GM12878 (cell line): Measurements from ENCODE around the gene NAA35. TPM values are rescaled to one million over a fixed set of nuclear protein-coding genes. Genes with fewer than 3 reads are reported as not detected.

Experiments used
- ATF7 ChIP-seq: fragments of 450-650 bp; IDR thresholded peaks from 2 replicates; pipeline ENCODE4 v1.6.1; 2016; ENCODE audit warnings: low read depth, mild to moderate bottlenecking
- CREB1 ChIP-seq: IDR thresholded peaks from 2 replicates; pipeline ENCODE4 v1.6.1; 2012; ENCODE audit warnings: low read depth, mild to moderate bottlenecking, inconsistent platforms
- GATAD2B ChIP-seq: fragments of 450-650 bp; conservative IDR thresholded peaks from 2 replicates; pipeline ENCODE4 v1.6.1; 2017; ENCODE audit warnings: low read depth, mild to moderate bottlenecking, moderate library complexity
- HDGF ChIP-seq: fragments of 450-650 bp; IDR thresholded peaks from 2 replicates; pipeline ENCODE4 v1.6.1; 2016; ENCODE audit warnings: antibody characterized with exemption
- KLF5 ChIP-seq: fragments of 450-650 bp; IDR thresholded peaks from 2 replicates; pipeline ENCODE4 v1.6.1; 2014; ENCODE audit warnings: mild to moderate bottlenecking; ENCODE audit not compliant: partially characterized antibody
- MXI1 ChIP-seq: fragments of 150-350 bp; IDR thresholded peaks from 2 replicates; pipeline ENCODE4 v1.6.1; 2011; ENCODE audit warnings: low read depth, mild to moderate bottlenecking, inconsistent platforms, low read length, improper control_type of control experiment
- NFYA ChIP-seq: IDR thresholded peaks from 2 replicates; pipeline ENCODE4 v1.6.1; 2011; ENCODE audit warnings: low read depth, mild to moderate bottlenecking, low read length, improper control_type of control experiment, borderline replicate concordance
- POLR2AphosphoS5 ChIP-seq: IDR thresholded peaks from 2 replicates; pipeline ENCODE4 v1.6.1; 2011; ENCODE audit warnings: mild to moderate bottlenecking, low read length, inconsistent platforms
- RAD51 ChIP-seq: fragments of 450-650 bp; IDR thresholded peaks from 2 replicates; pipeline ENCODE4 v1.6.1; 2016; ENCODE audit warnings: moderate library complexity, mild to moderate bottlenecking, inconsistent platforms
- RB1 ChIP-seq: fragments of 450-650 bp; formaldehyde crosslinking; IDR thresholded peaks from 2 replicates; pipeline ENCODE4 v1.6.1; 2017; ENCODE audit warnings: mild to moderate bottlenecking, borderline replicate concordance
- STAT1 ChIP-seq: fragments of 450-650 bp; conservative IDR thresholded peaks from 2 replicates; pipeline ENCODE4 v1.6.1; 2014; ENCODE audit warnings: antibody characterized with exemption, mild to moderate bottlenecking
- TBL1XR1 ChIP-seq: IDR thresholded peaks from 2 replicates; pipeline ENCODE4 v1.6.1; 2012; ENCODE audit warnings: low read depth, low read length, improper control_type of control experiment
- TCF3 ChIP-seq: IDR thresholded peaks from 2 replicates; pipeline ENCODE4 v1.6.1; 2012; ENCODE audit warnings: low read depth, mild to moderate bottlenecking, low read length, borderline replicate concordance; ENCODE audit not compliant: insufficient read depth
- WRNIP1 ChIP-seq: IDR thresholded peaks from 2 replicates; pipeline ENCODE4 v1.6.1; 2011; ENCODE audit warnings: low read depth, low read length, improper control_type of control experiment, borderline replicate concordance
- ZBED1 ChIP-seq: IDR thresholded peaks from 2 replicates; pipeline ENCODE4 v1.6.1; 2016; ENCODE audit warnings: borderline replicate concordance
- ZNF622 ChIP-seq: fragments of 450-650 bp; IDR thresholded peaks from 2 replicates; pipeline ENCODE4 v1.6.1; 2017; ENCODE audit warnings: mild to moderate bottlenecking, inconsistent platforms
- polyA plus RNA-seq, 11 experiments: library from polyadenylated mRNA; depleted of rRNA in 4 of 11; unstranded in 6 of 11; stranded (reverse) in 5 of 11; fragments of >200 nt; fragmentation: Nextera tagmentation in 4 of 11; fragmentation: Illumina TruSeq in 1 of 11; extraction: Ambion mirVana in 4 of 11; extraction: Trizol in 1 of 11; gene quantifications; 1 replicate in 1 of 11; 2 replicates in 10 of 11; pipeline versions ENCODE4 v1.2.1 to v1.2.3, GENCODE V29; 2011 to 2016; ENCODE audit warnings: inconsistent platforms in 2 of 11, missing spikeins in 2 of 11, low read depth in 1 of 11
- total RNA-seq, 4 experiments: library from RNA; depleted of rRNA in 3 of 4; stranded (reverse); fragments of >200 nt in 3 of 4; fragmentation: Illumina TruSeq in 1 of 4; extraction: Trizol in 1 of 4; gene quantifications; 2 replicates each; pipeline versions ENCODE4 v1.2.1 to v1.2.3, GENCODE V29; 2013 to 2021
- TF ChIP-seq, protein P1 (sequence below): IDR thresholded peaks from 2 replicates; pipeline ENCODE4 v1.6.1; 2012; ENCODE audit warnings: low read depth, low read length, improper control_type of control experiment
- TF ChIP-seq, protein P2 (sequence below): fragments of 450-650 bp; formaldehyde crosslinking; IDR thresholded peaks from 2 replicates; pipeline ENCODE4 v1.4.0; 2020; ENCODE audit warnings: mild to moderate bottlenecking, moderate library complexity
- TF ChIP-seq, protein P3 (sequence below): fragments of 450-650 bp; IDR thresholded peaks from 2 replicates; pipeline ENCODE4 v1.6.1; 2017; ENCODE audit warnings: borderline replicate concordance
- TF ChIP-seq, protein P4 (sequence below): fragments of 450-650 bp; IDR thresholded peaks from 2 replicates; pipeline ENCODE4 v1.6.1; 2017; ENCODE audit warnings: antibody characterized with exemption, mild to moderate bottlenecking, moderate library complexity

Gene NAA35
- total and polyA plus RNA-seq, 10 of the 15 experiments (the other 5 are each of a cell fraction or from before 2014, with no cell fraction given): 15.5 to 38.0 (median 26.9) TPM

DNA sequence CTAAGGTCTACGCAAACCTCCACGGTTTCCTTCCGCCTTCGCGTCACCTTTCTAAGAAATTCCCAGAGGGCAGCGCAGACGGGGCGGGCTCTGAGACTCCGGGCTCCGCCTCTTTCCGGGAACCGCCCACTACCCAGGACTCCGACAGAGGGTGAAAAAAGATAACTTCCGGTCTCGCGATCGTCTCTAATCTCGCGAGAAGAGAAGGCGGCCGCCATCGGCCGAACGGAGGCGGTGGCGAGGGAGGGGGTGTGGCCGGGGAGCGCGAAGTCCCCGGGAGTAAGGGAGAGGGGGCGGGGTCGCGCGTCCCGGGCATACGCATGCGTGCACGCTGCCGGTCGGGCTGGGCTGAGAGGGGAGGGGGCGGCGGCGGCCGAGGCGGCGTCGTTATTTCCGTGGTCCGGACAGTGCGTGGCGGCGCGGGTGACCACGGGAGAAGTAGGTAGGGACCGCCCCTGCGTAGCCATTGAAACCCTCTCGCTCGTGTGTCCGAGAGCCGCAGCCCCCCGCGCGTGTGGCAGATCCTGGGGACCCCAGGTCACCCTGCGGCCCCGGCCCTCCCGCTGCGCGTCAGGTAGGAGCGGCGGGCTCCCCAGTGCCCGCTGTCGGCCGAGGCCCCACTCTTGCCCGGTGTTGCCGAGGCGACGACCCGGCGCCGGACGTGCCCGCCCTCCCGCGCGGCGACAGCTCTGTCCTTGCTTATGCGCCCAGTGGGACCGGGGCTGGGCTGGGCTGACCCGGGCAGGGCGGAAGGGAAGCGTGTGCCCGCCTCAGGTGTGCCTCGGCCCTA, at the start of gene NAA35 (continued):
- TF ChIP-seq POLR2AphosphoS5 (peak; percentile 57), MXI1 (peak; percentile 89), ATF7 (peak; percentile 86), NFYA (no peak), TBL1XR1 (peak; percentile 34; the same call in 1 of the 2 replicates), WRNIP1 (no peak), TCF3 (no peak), KLF5 (no peak), CREB1 (peak; percentile 89), HDGF (peak; percentile 70), RB1 (peak; percentile 83; the same call in 1 of the 2 replicates), STAT1 (no peak; the same call in 1 of the 2 replicates), ZNF622 (no peak), GATAD2B (peak; percentile 86), RAD51 (no peak), ZBED1 (no peak)
- TF ChIP-seq, protein P1, sequence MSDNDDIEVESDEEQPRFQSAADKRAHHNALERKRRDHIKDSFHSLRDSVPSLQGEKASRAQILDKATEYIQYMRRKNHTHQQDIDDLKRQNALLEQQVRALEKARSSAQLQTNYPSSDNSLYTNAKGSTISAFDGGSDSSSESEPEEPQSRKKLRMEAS: no peak
- TF ChIP-seq, protein P2, sequence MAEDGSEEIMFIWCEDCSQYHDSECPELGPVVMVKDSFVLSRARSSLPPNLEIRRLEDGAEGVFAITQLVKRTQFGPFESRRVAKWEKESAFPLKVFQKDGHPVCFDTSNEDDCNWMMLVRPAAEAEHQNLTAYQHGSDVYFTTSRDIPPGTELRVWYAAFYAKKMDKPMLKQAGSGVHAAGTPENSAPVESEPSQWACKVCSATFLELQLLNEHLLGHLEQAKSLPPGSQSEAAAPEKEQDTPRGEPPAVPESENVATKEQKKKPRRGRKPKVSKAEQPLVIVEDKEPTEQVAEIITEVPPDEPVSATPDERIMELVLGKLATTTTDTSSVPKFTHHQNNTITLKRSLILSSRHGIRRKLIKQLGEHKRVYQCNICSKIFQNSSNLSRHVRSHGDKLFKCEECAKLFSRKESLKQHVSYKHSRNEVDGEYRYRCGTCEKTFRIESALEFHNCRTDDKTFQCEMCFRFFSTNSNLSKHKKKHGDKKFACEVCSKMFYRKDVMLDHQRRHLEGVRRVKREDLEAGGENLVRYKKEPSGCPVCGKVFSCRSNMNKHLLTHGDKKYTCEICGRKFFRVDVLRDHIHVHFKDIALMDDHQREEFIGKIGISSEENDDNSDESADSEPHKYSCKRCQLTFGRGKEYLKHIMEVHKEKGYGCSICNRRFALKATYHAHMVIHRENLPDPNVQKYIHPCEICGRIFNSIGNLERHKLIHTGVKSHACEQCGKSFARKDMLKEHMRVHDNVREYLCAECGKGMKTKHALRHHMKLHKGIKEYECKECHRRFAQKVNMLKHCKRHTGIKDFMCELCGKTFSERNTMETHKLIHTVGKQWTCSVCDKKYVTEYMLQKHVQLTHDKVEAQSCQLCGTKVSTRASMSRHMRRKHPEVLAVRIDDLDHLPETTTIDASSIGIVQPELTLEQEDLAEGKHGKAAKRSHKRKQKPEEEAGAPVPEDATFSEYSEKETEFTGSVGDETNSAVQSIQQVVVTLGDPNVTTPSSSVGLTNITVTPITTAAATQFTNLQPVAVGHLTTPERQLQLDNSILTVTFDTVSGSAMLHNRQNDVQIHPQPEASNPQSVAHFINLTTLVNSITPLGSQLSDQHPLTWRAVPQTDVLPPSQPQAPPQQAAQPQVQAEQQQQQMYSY (CRISPR knock-in tag): no peak
- TF ChIP-seq, protein P3, sequence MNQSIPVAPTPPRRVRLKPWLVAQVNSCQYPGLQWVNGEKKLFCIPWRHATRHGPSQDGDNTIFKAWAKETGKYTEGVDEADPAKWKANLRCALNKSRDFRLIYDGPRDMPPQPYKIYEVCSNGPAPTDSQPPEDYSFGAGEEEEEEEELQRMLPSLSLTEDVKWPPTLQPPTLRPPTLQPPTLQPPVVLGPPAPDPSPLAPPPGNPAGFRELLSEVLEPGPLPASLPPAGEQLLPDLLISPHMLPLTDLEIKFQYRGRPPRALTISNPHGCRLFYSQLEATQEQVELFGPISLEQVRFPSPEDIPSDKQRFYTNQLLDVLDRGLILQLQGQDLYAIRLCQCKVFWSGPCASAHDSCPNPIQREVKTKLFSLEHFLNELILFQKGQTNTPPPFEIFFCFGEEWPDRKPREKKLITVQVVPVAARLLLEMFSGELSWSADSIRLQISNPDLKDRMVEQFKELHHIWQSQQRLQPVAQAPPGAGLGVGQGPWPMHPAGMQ: peak; percentile 87
- TF ChIP-seq, protein P4, sequence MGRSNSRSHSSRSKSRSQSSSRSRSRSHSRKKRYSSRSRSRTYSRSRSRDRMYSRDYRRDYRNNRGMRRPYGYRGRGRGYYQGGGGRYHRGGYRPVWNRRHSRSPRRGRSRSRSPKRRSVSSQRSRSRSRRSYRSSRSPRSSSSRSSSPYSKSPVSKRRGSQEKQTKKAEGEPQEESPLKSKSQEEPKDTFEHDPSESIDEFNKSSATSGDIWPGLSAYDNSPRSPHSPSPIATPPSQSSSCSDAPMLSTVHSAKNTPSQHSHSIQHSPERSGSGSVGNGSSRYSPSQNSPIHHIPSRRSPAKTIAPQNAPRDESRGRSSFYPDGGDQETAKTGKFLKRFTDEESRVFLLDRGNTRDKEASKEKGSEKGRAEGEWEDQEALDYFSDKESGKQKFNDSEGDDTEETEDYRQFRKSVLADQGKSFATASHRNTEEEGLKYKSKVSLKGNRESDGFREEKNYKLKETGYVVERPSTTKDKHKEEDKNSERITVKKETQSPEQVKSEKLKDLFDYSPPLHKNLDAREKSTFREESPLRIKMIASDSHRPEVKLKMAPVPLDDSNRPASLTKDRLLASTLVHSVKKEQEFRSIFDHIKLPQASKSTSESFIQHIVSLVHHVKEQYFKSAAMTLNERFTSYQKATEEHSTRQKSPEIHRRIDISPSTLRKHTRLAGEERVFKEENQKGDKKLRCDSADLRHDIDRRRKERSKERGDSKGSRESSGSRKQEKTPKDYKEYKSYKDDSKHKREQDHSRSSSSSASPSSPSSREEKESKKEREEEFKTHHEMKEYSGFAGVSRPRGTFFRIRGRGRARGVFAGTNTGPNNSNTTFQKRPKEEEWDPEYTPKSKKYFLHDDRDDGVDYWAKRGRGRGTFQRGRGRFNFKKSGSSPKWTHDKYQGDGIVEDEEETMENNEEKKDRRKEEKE: no peak
